Uterus (tissue), 2 donors: Measurements from ENCODE around the gene CTDNEP1.

Experiments used
- CTCF ChIP-seq, 4 experiments: fragments of 200-600 bp in 2 of 4; fragments of 450-650 bp in 2 of 4; sonication (generic) in 2 of 4; IDR thresholded peaks; one replicate each; pipeline ENCODE4 v1.5.1; 2016 to 2019; ENCODE audit warnings: antibody characterized with exemption in 4 of 4, mild to moderate bottlenecking in 2 of 4, moderate library complexity in 1 of 4
- POLR2A ChIP-seq, 2 donors: fragments of 450-650 bp; IDR thresholded peaks; one replicate each; pipeline ENCODE4 v1.6.1; 2016; ENCODE audit warnings: antibody characterized with exemption in 2 of 2, mild to moderate bottlenecking in 1 of 2, moderate library complexity in 1 of 2

- no peak for TF ChIP-seq CTCF (IDR thresholded peaks at IDR 0.05)
- no peak for TF ChIP-seq POLR2A (IDR thresholded peaks at IDR 0.05)
These were observed 40.7 kb upstream of the CTDNEP1 start for GRCh38 chr17:7292194-7292593.
